ENCODE results near the gene TCEANC2. TPM values are rescaled to one million over a fixed set of nuclear protein-coding genes. Genes with fewer than 3 reads are reported as not detected.

Gene TCEANC2
- total and polyA plus RNA-seq, 2 experiments from 2014 or later = 6.0 to 6.3 TPM

DNA sequence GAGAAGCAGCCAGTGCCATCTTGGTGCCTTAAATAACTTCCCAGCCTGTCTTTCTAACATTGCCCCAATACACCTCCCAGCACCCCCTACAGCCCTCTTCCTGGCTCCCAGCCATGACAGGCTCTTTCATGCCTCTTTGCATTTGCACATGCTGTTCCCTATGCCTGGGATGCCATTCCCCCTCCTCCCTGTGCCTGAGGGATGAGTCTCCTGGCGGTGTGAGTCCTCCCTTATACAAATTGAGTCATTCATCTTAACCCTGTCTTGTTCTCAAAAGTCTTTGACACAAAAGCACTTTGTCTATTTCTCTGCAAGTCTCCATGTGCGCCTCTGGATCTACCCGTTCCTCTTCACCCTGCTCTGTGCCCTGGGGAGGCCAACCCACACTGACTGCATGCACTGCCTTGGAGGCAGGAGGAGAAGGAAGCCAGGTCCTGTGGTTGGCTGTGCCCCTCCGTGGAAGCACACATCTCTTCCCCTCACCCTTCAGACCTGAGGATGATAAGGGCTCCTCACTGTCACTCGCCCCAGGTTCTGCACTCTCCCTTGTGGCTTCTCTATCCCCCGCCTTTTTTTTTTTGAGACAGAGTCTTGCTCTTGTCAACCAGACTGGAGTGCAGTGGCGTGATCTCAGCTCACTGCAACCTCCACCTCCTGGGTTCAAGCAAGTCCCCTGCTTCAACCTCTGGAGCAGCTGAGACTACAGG, 74.3 kb downstream of the TCEANC2 start (continued):
- TF ChIP-seq ZNF331 (CRISPR knock-in tag; IDR thresholded peaks at IDR 0.05; ENCODE audit: low read depth) = no peak
- TF ChIP-seq, protein P1, sequence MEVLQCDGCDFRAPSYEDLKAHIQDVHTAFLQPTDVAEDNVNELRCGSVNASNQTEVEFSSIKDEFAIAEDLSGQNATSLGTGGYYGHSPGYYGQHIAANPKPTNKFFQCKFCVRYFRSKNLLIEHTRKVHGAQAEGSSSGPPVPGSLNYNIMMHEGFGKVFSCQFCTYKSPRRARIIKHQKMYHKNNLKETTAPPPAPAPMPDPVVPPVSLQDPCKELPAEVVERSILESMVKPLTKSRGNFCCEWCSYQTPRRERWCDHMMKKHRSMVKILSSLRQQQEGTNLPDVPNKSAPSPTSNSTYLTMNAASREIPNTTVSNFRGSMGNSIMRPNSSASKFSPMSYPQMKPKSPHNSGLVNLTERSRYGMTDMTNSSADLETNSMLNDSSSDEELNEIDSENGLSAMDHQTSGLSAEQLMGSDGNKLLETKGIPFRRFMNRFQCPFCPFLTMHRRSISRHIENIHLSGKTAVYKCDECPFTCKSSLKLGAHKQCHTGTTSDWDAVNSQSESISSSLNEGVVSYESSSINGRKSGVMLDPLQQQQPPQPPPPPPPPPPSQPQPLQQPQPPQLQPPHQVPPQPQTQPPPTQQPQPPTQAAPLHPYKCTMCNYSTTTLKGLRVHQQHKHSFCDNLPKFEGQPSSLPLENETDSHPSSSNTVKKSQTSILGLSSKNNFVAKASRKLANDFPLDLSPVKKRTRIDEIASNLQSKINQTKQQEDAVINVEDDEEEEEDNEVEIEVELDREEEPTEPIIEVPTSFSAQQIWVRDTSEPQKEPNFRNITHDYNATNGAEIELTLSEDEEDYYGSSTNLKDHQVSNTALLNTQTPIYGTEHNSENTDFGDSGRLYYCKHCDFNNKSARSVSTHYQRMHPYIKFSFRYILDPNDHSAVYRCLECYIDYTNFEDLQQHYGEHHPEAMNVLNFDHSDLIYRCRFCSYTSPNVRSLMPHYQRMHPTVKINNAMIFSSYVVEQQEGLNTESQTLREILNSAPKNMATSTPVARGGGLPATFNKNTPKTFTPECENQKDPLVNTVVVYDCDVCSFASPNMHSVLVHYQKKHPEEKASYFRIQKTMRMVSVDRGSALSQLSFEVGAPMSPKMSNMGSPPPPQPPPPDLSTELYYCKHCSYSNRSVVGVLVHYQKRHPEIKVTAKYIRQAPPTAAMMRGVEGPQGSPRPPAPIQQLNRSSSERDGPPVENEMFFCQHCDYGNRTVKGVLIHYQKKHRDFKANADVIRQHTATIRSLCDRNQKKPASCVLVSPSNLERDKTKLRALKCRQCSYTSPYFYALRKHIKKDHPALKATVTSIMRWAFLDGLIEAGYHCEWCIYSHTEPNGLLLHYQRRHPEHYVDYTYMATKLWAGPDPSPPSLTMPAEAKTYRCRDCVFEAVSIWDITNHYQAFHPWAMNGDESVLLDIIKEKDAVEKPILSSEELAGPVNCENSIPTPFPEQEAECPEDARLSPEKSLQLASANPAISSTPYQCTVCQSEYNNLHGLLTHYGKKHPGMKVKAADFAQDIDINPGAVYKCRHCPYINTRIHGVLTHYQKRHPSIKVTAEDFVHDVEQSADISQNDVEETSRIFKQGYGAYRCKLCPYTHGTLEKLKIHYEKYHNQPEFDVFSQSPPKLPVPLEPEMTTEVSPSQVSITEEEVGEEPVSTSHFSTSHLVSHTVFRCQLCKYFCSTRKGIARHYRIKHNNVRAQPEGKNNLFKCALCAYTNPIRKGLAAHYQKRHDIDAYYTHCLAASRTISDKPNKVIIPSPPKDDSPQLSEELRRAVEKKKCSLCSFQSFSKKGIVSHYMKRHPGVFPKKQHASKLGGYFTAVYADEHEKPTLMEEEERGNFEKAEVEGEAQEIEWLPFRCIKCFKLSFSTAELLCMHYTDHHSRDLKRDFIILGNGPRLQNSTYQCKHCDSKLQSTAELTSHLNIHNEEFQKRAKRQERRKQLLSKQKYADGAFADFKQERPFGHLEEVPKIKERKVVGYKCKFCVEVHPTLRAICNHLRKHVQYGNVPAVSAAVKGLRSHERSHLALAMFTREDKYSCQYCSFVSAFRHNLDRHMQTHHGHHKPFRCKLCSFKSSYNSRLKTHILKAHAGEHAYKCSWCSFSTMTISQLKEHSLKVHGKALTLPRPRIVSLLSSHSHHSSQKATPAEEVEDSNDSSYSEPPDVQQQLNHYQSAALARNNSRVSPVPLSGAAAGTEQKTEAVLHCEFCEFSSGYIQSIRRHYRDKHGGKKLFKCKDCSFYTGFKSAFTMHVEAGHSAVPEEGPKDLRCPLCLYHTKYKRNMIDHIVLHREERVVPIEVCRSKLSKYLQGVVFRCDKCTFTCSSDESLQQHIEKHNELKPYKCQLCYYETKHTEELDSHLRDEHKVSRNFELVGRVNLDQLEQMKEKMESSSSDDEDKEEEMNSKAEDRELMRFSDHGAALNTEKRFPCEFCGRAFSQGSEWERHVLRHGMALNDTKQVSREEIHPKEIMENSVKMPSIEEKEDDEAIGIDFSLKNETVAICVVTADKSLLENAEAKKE (CRISPR knock-in tag; IDR thresholded peaks at IDR 0.05) = no peak
- no peak for TF ChIP-seq ZNF114 (CRISPR knock-in tag; IDR thresholded peaks at IDR 0.05)
- TF ChIP-seq CREB1 (CRISPR knock-in tag; IDR thresholded peaks at IDR 0.05; ENCODE audit: low read depth) = no peak
- no peak for TF ChIP-seq JUNB (IDR thresholded peaks at IDR 0.05; ENCODE audit: unreplicated experiment)
- no peak for TF ChIP-seq POLR2AphosphoS5 (IDR thresholded peaks at IDR 0.05; ENCODE audit: low read depth)

DNA sequence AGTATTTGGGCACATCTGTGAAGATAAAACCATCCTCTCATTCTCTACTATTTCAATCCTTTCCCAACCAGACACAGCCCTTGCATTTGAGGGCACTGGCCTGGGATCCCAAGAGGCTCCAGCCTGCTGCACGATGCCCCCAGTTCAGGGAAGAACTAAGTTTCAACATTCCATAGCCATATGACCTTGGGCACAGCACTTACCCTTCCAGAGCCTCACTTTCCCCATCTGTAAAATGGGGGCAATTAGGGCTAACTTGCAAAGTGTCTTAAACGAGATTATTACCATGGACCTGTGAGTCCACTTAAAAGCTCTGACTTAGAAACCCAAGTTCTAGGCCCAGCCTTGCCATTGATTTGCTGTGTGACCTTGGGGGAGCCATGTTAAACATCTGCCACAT, 76.5 kb downstream of the TCEANC2 start:
- H3K4me2 ChIP-seq = no peak overlapping the region
- H2AFZ ChIP-seq = no peak overlapping the region
- peaks cover 4% of the 10 kb centered on the region; the same call in 1 of the 2 replicates for H3K4me1 ChIP-seq (ENCODE audit: insufficient read depth)
- H3K4me3 ChIP-seq = no peak overlapping the region
- Mint-ChIP-seq H3K4me1 (peaks cover 4% of the 10 kb centered on the region), H3K27me3 (ENCODE audit: insufficient read depth, low read depth, poor library complexity) (peaks cover 10% of the 10 kb centered on the region), H3K9me3 (no peaks in the 10 kb centered on the region; the same call in 2 of the 3 replicates), H3K36me3 (ENCODE audit: low read depth) (0 out of 3 replicates have a peak, but pooled peaks cover 4% of the 10 kb centered on the region), H3K27ac (no peak overlapping the region), H3K4me3 (no peak overlapping the region)
- ATAC-seq = no peak
- H3K79me2 ChIP-seq (replicated peaks; ENCODE audit: insufficient read depth) = no peaks in the 10 kb centered on the region
- H3F3A ChIP-seq (replicated peaks; ENCODE audit: low read depth) = no peaks in the 10 kb centered on the region
- H4K20me1 ChIP-seq (replicated peaks; ENCODE audit: insufficient read depth) = no peaks in the 10 kb centered on the region
- H3K27me3 ChIP-seq (ENCODE audit: insufficient read depth) = no peaks in the 10 kb centered on the region
- no peak for DNase-seq (ENCODE audit: low spot score)
- no peak overlapping the region for H3K27ac ChIP-seq (ENCODE audit: low read depth)
- no peaks in the 10 kb centered on the region for H3K9me2 ChIP-seq (ENCODE audit: insufficient read depth)
- no peaks in the 10 kb centered on the region for H3K36me3 ChIP-seq (ENCODE audit: insufficient read depth)
- TF ChIP-seq CREB1 (CRISPR knock-in tag; IDR thresholded peaks at IDR 0.05; ENCODE audit: low read depth) (no peak), ZNF331 (CRISPR knock-in tag; IDR thresholded peaks at IDR 0.05; ENCODE audit: low read depth) (no peak), STAT1 (IDR thresholded peaks at IDR 0.05; ENCODE audit: unreplicated experiment) (no peak), EZH2 (IDR thresholded peaks at IDR 0.05; ENCODE audit: low read depth, unreplicated experiment) (no peak), POLR2AphosphoS5 (IDR thresholded peaks at IDR 0.05; ENCODE audit: low read depth) (no peak), ZNF114 (CRISPR knock-in tag; IDR thresholded peaks at IDR 0.05) (no peak)
- TF ChIP-seq, protein P2, sequence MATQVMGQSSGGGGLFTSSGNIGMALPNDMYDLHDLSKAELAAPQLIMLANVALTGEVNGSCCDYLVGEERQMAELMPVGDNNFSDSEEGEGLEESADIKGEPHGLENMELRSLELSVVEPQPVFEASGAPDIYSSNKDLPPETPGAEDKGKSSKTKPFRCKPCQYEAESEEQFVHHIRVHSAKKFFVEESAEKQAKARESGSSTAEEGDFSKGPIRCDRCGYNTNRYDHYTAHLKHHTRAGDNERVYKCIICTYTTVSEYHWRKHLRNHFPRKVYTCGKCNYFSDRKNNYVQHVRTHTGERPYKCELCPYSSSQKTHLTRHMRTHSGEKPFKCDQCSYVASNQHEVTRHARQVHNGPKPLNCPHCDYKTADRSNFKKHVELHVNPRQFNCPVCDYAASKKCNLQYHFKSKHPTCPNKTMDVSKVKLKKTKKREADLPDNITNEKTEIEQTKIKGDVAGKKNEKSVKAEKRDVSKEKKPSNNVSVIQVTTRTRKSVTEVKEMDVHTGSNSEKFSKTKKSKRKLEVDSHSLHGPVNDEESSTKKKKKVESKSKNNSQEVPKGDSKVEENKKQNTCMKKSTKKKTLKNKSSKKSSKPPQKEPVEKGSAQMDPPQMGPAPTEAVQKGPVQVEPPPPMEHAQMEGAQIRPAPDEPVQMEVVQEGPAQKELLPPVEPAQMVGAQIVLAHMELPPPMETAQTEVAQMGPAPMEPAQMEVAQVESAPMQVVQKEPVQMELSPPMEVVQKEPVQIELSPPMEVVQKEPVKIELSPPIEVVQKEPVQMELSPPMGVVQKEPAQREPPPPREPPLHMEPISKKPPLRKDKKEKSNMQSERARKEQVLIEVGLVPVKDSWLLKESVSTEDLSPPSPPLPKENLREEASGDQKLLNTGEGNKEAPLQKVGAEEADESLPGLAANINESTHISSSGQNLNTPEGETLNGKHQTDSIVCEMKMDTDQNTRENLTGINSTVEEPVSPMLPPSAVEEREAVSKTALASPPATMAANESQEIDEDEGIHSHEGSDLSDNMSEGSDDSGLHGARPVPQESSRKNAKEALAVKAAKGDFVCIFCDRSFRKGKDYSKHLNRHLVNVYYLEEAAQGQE (IDR thresholded peaks at IDR 0.05; ENCODE audit: unreplicated experiment) = no peak
- TF ChIP-seq, protein P3, sequence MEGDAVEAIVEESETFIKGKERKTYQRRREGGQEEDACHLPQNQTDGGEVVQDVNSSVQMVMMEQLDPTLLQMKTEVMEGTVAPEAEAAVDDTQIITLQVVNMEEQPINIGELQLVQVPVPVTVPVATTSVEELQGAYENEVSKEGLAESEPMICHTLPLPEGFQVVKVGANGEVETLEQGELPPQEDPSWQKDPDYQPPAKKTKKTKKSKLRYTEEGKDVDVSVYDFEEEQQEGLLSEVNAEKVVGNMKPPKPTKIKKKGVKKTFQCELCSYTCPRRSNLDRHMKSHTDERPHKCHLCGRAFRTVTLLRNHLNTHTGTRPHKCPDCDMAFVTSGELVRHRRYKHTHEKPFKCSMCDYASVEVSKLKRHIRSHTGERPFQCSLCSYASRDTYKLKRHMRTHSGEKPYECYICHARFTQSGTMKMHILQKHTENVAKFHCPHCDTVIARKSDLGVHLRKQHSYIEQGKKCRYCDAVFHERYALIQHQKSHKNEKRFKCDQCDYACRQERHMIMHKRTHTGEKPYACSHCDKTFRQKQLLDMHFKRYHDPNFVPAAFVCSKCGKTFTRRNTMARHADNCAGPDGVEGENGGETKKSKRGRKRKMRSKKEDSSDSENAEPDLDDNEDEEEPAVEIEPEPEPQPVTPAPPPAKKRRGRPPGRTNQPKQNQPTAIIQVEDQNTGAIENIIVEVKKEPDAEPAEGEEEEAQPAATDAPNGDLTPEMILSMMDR (conservative IDR thresholded peaks at IDR 0.05; ENCODE audit: low read depth in 2 of 2) = no peak
